ENCODE measurements around the gene FGA.

DNA sequence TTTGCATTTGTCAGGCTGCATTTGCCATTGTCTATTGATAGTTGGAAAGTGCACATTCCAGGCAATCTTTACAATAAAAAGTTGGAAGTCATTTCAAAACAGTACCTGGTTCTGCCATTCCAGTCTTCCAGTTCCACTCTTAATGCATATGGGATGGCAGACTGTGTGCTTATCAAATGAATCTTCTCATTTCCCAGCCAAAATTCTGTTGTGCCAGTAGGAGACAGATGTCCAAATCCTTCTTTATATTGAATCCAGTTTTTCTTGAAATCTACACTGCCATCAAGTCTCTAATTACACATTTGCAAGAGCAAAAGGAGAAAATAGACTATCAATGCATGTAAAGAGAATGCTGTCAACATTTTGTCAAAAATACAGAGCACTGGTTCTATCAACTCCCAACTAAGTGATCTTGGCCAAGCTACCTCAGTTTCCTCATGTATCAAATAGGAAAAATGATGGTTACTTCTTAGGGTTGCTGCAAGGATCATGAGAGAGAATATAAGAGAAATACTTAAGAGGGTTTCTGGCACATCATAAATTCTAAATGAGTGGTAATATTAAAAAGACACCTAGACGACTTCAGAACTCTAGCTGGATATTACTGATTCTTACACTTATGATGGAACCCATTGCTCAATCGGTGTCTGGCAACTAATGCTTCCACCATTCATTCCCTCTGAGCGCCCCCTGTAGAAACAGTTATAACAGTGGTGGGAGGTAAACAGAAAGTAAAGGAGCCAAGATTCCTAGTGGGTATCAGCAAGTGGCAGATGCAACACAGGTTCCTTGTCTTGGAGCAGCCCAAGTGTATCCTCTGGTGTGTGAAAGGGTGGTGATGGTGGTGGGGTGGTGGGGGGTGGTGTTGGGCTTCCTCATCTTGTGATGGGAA lies 18.1 kb upstream of the FGA start:
- TF ChIP-seq, protein P1, sequence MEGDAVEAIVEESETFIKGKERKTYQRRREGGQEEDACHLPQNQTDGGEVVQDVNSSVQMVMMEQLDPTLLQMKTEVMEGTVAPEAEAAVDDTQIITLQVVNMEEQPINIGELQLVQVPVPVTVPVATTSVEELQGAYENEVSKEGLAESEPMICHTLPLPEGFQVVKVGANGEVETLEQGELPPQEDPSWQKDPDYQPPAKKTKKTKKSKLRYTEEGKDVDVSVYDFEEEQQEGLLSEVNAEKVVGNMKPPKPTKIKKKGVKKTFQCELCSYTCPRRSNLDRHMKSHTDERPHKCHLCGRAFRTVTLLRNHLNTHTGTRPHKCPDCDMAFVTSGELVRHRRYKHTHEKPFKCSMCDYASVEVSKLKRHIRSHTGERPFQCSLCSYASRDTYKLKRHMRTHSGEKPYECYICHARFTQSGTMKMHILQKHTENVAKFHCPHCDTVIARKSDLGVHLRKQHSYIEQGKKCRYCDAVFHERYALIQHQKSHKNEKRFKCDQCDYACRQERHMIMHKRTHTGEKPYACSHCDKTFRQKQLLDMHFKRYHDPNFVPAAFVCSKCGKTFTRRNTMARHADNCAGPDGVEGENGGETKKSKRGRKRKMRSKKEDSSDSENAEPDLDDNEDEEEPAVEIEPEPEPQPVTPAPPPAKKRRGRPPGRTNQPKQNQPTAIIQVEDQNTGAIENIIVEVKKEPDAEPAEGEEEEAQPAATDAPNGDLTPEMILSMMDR (IDR thresholded peaks at IDR 0.05): no peak
- no peak for TF ChIP-seq POLR2A (IDR thresholded peaks at IDR 0.05)

All from thyroid gland (tissue), 4 donors.